ENCODE measurements around the gene KIAA0319L.
"Not testable (repeated sequence)": the region's sequence is repeated elsewhere in the genome, so short reads cannot be mapped to it uniquely, and the experiment has no call there.

Gene KIAA0319L

DNA sequence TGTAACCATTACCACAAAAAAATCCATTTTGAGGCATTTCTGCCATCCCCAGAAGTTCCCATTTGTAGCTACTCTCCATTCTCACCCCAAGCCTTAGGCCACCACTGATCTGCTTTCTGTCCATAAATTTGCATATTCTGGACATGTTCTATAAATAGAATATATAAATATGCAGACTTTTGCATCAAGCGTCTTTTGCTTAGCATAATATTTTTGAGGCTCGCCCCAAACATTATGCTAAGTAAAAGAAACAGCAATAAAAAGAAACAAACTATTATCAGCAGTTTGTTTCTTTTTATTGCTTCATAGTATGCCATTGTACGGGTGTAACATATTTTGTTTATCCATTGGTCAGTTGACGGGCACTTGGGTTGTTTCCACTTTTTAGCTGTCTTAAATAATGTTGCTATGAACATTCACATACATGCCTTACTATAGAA lies 23.8 kb upstream of the KIAA0319L start:
- no peak for DNase-seq

DNA sequence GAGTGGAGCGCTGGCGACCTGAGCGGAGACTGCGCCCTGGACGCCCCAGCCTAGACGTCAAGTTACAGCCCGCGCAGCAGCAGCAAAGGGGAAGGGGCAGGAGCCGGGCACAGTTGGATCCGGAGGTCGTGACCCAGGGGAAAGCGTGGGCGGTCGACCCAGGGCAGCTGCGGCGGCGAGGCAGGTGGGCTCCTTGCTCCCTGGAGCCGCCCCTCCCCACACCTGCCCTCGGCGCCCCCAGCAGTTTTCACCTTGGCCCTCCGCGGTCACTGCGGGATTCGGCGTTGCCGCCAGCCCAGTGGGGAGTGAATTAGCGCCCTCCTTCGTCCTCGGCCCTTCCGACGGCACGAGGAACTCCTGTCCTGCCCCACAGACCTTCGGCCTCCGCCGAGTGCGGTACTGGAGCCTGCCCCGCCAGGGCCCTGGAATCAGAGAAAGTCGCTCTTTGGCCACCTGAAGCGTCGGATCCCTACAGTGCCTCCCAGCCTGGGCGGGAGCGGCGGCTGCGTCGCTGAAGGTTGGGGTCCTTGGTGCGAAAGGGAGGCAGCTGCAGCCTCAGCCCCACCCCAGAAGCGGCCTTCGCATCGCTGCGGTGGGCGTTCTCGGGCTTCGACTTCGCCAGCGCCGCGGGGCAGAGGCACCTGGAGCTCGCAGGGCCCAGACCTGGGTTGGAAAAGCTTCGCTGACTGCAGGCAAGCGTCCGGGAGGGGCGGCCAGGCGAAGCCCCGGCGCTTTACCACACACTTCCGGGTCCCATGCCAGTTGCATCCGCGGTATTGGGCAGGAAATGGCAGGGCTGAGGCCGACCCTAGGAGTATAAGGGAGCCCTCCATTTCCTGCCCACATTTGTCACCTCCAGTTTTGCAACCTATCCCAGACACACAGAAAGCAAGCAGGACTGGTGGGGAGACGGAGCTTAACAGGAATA lies 20.1 kb upstream of the KIAA0319L start:
- peak in 1 of 3 donors; percentile 47 for DNase-seq

DNA sequence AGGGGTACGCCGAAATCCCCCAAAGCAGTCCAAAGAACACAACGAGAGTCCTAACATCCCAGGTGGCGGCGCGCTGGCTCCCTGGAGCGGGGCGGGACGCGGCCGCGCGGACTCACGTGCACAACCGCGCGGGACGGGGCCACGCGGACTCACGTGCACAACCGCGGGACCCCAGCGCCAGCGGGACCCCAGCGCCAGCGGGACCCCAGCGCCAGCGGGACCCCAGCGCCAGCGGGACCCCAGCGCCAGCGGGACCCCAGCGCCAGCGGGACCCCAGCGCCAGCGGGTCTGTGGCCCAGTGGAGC lies 19.5 kb upstream of the KIAA0319L start:
- not testable (repeated sequence) for DNase-seq

DNA sequence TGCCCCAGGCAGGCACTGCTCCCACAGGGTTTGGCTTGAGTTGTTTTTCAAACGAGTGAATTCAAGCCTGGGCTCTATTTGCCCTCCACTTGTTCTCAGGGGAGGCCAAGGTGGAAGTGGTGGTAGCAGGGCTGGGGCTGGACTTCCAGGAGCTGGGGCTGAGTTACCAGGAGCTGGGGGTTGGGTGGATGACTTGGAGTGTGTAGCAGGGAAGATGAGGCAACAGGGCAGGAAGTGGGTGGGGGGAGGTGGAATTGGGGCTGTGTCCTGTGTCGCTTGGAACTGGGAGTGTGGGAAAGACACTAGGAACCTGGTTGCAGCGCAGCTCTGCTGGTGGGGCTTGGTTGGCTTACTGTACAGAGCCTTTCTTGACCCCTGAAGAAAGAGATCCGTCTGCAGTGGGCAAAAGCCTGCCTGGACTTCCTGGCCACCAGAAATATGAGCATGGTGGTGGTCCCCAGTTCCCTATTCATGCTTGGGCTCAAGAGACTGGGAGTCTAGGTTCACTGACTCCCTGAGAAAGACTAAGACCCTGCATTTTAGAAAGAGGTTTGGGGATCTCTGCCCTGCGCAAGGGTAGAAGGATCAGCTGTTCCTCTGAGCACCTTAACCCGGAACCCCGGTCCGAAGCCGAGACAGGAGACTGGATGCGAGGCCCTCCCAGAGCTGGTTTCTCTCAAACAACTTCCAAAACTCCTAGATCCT lies 19.0 kb upstream of the KIAA0319L start:
- peak in 1 of 3 donors; percentile 33 for DNase-seq

DNA sequence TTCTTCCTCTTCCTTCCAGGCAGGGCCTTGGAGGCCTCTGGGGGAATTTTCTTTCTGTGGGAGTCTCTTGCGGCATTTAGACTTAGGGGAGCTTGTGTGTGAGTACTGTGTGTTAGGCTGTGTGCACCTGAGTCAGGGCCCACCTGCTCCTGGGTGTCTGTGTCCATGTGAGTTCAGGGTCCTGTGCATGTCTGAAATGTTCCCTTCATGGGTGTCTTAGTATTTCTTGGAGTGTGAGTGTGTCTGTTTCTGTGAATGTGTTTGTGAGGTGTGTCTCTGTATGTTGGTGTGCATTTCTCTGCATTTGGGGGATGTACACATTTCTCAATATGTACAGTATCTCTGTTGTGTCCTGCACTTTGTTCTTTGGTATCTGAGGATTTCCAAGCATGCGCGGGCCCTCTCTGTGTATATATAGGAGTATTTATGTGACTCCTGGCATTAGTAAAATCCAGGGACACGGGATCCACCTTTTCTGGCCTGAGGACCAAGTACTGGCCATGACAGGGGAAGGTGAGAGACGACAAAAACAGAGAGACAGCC lies 18.3 kb upstream of the KIAA0319L start:
- DNase-seq, result peak in 1 of 3 donors; percentile 73

DNA sequence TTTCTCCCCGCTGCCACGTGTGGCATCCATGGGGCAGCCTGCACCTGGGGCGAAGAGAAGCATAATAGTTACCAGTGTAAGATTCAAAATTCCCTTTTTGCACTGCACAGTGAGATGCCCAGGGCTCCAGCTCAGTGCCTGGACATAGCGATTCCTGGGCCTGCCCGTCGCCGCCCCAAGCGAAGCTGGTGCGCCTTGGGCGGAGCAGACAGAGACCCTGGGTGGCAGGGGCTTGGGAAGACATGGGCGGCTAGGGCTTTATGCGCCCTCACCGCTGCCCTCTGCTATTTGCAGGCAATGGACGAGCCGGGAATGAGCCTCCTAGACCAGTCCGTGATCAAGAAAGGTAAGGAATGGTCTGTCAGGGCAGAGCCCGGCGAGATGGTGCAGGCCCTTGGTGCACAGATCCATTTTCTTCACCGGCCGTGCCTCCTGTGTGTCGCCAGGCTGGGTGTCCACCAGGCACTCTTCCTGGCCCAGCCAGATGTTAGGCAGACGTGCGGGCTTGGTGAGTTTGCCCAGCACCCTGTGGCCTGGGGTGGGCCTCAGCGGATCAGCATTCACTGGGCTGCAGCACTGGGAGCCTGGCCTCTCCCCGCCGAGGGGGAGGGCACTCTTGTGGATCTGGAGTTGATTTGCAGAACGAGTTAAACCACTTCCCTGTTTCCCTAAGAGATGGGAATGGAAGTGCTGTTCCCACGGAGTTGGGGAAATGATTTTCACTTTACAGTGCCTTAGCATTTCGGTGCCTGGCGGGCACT lies 17.6 kb upstream of the KIAA0319L start:
- peak in 2 of 3 donors; percentile 74 to 76 for DNase-seq

DNA sequence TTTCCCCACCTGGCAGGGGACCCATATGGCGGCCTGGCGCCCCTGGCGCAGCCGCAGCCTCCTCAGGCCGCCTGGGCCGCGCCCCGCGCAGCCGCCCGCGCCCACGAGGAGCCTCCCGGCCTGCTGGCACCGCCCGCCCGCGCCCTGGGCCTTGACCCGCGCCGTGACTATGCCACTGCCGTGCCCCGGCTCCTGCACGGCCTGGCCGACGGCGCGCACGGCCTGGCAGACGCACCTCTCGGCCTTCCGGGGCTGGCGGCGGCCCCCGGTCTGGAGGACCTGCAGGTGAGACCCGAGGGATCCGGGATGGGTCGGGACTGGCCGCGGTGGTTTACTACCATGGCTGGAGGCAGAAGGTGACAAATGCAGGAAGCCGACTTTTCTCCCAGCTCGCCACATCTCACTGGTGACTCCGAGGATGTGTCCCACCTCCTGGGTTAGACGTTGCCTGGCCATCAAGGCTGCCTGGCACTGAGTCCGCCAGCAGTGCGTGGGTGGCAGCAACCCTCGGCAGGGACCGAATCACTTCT lies 17.0 kb upstream of the KIAA0319L start:
- no peak for DNase-seq

DNA sequence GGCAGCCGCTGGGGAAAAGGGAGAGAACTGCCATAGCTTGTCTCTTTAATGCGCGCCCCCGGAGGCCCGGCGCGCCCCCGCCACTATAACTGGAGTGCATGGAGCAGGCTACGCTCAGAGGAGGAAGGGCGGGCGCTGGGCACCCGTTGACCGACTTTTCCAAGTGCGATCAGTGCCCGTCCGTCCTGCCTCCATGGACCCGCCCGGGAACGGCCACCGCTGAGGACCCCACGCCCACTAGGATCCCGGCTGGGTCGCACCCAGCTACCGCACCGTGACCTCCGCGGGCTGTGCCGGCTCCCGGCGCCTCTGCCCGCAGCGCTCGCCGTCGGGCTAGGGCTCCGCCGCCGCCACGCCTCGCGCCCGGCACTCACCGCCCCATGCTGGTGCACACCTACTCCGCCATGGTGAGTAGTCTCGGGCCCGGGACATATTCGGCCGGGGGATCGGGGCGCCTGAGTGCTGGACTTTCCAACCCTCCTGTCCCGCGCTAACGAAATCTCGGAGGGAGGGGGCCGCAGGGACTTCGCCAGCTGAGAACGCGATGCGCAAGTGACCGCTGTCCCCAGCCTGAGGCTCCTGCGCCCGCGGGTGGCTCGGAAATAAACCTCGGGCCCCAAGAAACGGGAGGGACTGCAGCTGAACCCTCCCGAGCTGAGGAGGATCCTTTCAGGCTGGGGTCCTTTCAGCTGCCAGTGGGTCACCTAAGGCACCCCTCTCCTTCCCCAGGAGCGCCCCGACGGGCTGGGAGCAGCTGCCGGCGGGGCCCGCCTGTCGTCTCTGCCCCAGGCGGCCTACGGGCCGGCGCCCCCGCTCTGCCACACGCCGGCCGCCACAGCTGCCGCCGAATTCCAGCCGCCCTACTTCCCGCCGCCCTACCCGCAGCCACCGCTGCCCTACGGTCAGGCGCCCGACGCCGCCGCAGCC lies 16.3 kb upstream of the KIAA0319L start, which contains the start of gene TFAP2E:
TFAP2E (plus strand) TSS at position 117 of the 927 bp plus-strand sequence; CDS start at position 381, 264 bp downstream.
- peak; percentile 55 to 74 (median 63) for DNase-seq

DNA sequence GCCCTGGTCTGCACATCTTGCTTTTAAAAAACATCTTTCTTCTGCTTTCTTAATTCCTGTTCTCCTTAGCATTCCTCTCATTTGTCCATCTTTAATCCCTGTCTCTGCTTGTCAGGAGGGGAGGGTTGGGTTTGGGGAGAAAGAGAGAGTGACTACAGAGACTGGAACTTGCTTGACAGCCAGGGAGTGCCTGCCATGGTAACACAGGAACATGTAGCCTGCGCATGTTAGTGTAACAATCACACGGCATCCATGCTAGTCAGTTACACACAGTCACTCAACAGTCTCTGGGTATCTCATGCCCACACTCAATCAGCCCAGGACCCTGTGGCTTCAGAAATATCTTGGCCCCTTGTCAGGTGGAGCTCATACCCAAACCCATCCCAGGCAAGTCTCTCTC lies 15.1 kb upstream of the KIAA0319L start:
- no peak for DNase-seq

DNA sequence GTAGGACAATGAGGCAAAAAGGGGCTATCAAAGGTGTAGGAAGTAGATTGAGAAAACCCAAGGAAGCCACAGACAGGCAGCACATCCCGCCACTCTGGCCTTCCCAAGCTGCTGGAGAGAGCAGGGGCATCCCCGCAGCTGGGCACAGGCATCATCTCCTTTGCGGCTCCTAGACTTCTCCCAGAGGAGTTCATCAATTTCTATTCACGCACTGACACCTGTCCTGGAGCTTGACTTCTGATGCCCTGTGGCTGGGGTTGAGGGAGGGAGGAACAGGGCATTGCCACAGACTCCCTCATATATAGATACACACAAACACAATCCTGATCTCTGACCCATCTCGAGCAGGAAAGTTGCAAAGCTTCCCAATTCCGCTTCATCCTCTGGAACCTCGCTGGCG lies 14.1 kb upstream of the KIAA0319L start:
- no peak for DNase-seq

GRCh38 chr1:35570589-35571137 lies 13.5 kb upstream of the KIAA0319L start:
- DNase-seq, result no peak

DNA sequence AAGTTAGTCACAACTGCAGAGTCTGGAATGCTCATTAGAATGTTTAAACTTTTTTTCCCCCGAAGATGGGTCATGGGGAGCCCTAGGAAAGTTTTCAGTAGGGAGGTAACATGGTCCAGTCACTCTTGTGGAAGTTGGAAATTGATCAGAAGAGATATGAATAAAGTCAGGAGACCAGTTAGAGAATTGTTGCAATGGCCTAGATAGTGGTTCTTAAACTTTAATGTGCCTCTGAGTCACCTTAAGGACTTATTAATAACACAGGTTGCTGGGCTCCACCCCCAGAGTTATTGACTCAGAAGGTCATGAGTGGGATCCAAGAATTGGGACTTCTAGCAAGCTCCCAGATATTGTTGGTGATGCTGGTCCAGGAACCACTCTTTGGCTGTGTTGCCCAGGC lies 12.7 kb upstream of the KIAA0319L start:
- DNase-seq, result peak; percentile 34 to 61 (median 55)

DNA sequence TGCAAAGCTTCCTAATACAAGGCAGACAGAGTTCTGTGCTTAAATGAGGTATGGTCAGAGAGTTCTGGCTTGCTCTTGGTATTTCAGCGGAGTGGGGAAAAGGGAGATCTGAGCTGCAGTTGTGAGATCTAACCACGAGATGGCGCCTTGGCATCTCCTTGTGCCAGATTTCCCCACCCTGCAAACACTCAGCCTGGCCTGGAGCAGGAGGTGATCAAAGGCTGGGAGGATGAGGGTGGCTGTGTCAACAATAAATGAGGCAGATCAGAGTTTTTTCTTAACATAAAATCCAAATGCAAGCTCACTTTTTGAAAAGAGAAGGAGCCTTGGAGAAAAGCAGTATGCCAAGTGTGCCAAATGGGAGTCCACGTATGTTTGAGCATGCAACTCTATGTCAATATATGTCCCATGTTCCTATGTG lies 11.8 kb upstream of the KIAA0319L start:
- peak; percentile 73 to 80 (median 77) for DNase-seq

- DNase-seq, result no peak
These were observed 10.8 kb upstream of the KIAA0319L start for GRCh38 chr1:35567947-35568558.

DNA sequence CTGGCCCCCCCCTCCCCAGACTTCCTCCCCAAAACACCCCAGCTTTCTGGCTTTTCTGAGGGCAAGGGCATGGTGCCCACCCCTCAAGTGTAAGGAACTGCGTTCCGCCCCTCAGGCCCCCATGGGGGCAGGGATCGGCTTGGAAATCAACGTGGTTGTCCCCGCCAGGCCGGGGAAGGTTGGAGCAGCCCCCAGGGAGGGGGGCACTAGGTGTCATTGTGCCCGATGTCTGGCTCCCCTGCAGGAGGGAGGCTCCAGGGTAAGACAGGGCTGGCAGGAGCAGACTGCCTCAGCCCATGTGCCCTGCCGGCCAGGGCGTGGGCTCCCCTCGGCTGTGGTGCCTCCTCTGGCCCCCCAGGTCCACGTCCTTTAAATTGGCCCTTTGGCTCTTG lies 8.5 kb upstream of the KIAA0319L start:
- DNase-seq, result no peak

GRCh38 chr1:35564884-35565741 lies 7.9 kb upstream of the KIAA0319L start:
- DNase-seq, result no peak

GRCh38 chr1:35564037-35564883 lies 7.1 kb upstream of the KIAA0319L start:
- peak; percentile 80 to 91 (median 88) for DNase-seq

- DNase-seq, result no peak
These were observed 6.0 kb upstream of the KIAA0319L start for GRCh38 chr1:35563166-35563565.
